ENCODE results near the gene NT5C. TPM values are rescaled to one million over a fixed set of nuclear protein-coding genes. Genes with fewer than 3 reads are reported as not detected.
A peak's percentile ranks its signal among the peaks of the same experiment; 100 is the strongest.
"Not testable (repeated sequence)": the region's sequence is repeated elsewhere in the genome, so short reads cannot be mapped to it uniquely, and the experiment has no call there.

NT5C gene
- total and polyA plus RNA-seq, 4 experiments from 2014 or later, result 22.4 to 46.6 (median 36.3) TPM

DNA sequence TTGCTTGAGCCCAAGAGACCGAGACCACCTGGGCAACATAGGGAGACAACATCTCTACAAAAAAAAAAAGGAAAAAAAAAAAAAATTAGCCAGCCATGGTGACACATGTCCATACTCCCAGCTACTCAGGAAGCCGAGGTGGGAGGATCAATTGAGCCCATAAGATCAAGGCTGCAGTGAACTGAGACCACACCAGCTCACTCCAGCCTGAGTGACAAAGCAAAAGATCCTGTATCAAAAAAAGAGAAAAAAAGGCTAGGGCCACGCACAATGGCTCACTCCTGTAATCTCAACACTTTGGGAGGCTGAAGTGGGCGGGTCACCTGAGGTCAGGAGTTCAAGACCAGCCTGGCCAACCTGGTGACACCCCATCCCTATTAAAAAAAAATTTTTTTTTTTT, 37.5 kb upstream of the NT5C start:
- Mint-ChIP-seq H3K27ac (no peak overlapping the region), H3K4me3 (peak overlapping the region in 1 of 8 donors; percentile 21), H3K27me3 (no peaks in the 10 kb centered on the region), H3K4me1 (peaks cover 5 to 19% (median 8%) of the 10 kb centered on the region in 4 donors), H3K9me3 (no peaks in the 10 kb centered on the region), H3K36me3 (peaks cover 16 to 42% of the 10 kb centered on the region in 2 donors)
- no peak overlapping the region for H3K4me3 ChIP-seq (ENCODE audit: low read length in 2 of 2)
- H3K27ac ChIP-seq (ENCODE audit: low read depth, low read length), result no peak overlapping the region
- POLR2A ChIA-PET (ENCODE audit: partially characterized antibody), result interaction anchor here (2.0 kb wide), 1 partner anchor 55 kb away, joined by 7 read pairs; no protein-coding TSS in a partner anchor
- no peaks in the 10 kb centered on the region for H3K9me3 ChIP-seq (ENCODE audit: control insufficient read depth in 1 of 2, low read length in 2 of 2)
- peaks cover 8% of the 10 kb centered on the region for H3K4me1 ChIP-seq (ENCODE audit: insufficient read depth, low read length)
- H3K27me3 ChIP-seq (ENCODE audit: insufficient read depth, low read length), result no peaks in the 10 kb centered on the region
- intact Hi-C loops (cut with micrococcal nuclease), result no loop called here
- H3K36me3 ChIP-seq (ENCODE audit: insufficient read depth, low read length), result peaks cover 21% of the 10 kb centered on the region
- DNase-seq, result no peak
- CTCF ChIA-PET (ENCODE audit: partially characterized antibody), result interaction anchor here (0.7 to 15.3 kb wide), 6 partner anchors 12 to 87 kb away, joined by 3 to 325 read pairs (median 15); partner anchors contain the start of gene ARMC7

DNA sequence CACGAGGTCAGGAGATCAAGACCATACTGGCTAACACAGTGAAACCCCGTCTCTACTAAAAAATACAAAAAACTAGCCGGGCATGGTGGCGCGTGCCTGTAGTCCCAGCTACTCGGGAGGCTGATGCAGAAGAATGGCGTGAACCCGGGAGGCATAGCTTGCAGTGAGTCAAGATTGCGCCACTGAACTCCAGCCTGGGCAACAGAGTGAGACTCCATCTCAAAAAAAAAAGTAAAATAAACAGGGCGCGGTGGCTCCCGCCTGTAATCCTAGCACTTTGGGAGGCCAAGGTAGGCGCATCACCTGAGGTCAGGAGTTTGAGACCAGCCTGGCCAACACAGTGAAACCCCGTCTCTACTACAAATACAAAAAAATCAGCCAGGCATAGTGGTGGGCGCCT, 33.1 kb upstream of the NT5C start:
- peaks cover 10% of the 10 kb centered on the region for H3K36me3 ChIP-seq (ENCODE audit: insufficient read depth, low read length)
- DNase-seq; H3K4me1 ChIP-seq (ENCODE audit: insufficient read depth, low read length); H3K27me3 ChIP-seq (ENCODE audit: insufficient read depth, low read length); H3K4me3 Mint-ChIP-seq; intact Hi-C loops (cut with micrococcal nuclease); H3K27ac Mint-ChIP-seq; H3K27me3 Mint-ChIP-seq; H3K4me1 Mint-ChIP-seq; H3K27ac ChIP-seq (ENCODE audit: low read depth, low read length); H3K9me3 Mint-ChIP-seq; H3K4me3 ChIP-seq (ENCODE audit: low read length in 2 of 2); H3K9me3 ChIP-seq (ENCODE audit: control insufficient read depth in 1 of 2, low read length in 2 of 2): not testable (repeated sequence)
- ChIA-PET CTCF (ENCODE audit: partially characterized antibody) (interaction anchor here (0.6 to 15.3 kb wide), 6 partner anchors 9 to 405 kb away, joined by 3 to 325 read pairs (median 3); partner anchors contain the start of gene ARMC7), POLR2A (ENCODE audit: partially characterized antibody) (interaction anchor here (1.0 kb wide), 1 partner anchor 10 kb away, joined by 3 read pairs; no protein-coding TSS in a partner anchor)
- H3K36me3 Mint-ChIP-seq, result peaks cover 0 to 26% of the 10 kb centered on the region in 2 donors

DNA sequence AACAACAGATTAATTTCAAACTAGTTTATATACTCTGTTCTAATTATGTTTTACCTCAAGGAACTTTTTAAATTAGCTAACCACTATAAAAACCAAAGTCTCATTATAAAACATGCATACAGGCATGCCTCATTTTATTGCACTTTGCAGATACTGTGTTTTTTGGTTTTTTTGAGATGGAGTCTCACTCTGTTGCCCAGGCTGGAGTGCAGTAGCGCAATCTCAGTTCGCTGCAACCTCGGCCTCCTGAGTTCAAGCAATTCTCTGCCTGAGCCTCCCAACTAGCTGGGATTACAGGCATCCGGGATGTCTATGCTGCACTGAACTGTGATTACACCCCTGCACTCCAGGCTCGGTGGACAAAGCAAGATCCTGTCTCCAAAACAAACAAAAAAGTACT, 31.5 kb upstream of the NT5C start:
- Mint-ChIP-seq H3K27me3 (no peaks in the 10 kb centered on the region), H3K36me3 (peaks cover 0 to 22% of the 10 kb centered on the region in 2 donors), H3K9me3 (no peaks in the 10 kb centered on the region), H3K4me3 (no peak overlapping the region), H3K27ac (no peak overlapping the region), H3K4me1 (no peaks in the 10 kb centered on the region)
- POLR2A ChIA-PET (ENCODE audit: partially characterized antibody), result interaction anchor here (1.1 to 1.4 kb wide), 3 partner anchors 9 to 49 kb away, joined by 3 to 7 read pairs (median 5); partner anchors contain the start of genes JPT1 and SUMO2
- no peak for DNase-seq
- intact Hi-C loops (cut with micrococcal nuclease), result no loop called here
- CTCF ChIA-PET (ENCODE audit: partially characterized antibody), result interaction anchor here (0.7 to 1.2 kb wide), 3 partner anchors 11 to 202 kb away, joined by 3 to 5 read pairs (median 4); no protein-coding TSS in a partner anchor
- Histone ChIP-seq H3K9me3 (ENCODE audit: control insufficient read depth in 1 of 2, low read length in 2 of 2) (no peaks in the 10 kb centered on the region), H3K27me3 (ENCODE audit: insufficient read depth, low read length) (no peaks in the 10 kb centered on the region), H3K4me3 (ENCODE audit: low read length in 2 of 2) (no peak overlapping the region), H3K4me1 (ENCODE audit: insufficient read depth, low read length) (no peaks in the 10 kb centered on the region), H3K36me3 (ENCODE audit: insufficient read depth, low read length) (peaks cover 10% of the 10 kb centered on the region), H3K27ac (ENCODE audit: low read depth, low read length) (no peak overlapping the region)

DNA sequence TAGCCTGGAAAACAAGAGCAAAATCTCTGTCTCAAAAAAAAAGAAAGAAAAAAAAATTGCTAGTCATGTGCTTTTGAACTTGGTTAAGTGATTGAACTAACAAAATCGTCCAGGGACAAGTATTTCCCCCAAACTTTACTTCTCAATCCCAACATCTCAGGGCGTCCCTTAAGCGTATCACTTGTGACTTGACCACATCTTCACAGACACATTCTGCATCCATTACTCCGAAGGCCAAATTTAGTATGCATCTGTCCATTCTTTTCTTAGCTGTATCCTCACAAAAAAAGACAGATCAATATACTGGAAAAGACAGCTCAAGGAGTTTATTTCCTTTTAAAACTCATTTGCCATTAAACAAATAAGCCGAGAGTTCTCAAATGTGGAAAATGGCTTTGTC, 28.7 kb upstream of the NT5C start:
- Histone ChIP-seq H3K4me3 (ENCODE audit: low read length in 2 of 2) (no peak overlapping the region), H3K36me3 (ENCODE audit: insufficient read depth, low read length) (no peaks in the 10 kb centered on the region), H3K27me3 (ENCODE audit: insufficient read depth, low read length) (no peaks in the 10 kb centered on the region), H3K9me3 (ENCODE audit: control insufficient read depth in 1 of 2, low read length in 2 of 2) (no peaks in the 10 kb centered on the region), H3K27ac (ENCODE audit: low read depth, low read length) (no peak overlapping the region), H3K4me1 (ENCODE audit: insufficient read depth, low read length) (peaks cover 2% of the 10 kb centered on the region)
- Mint-ChIP-seq H3K27me3 (no peaks in the 10 kb centered on the region), H3K9me3 (no peaks in the 10 kb centered on the region), H3K36me3 (peaks cover 0 to 3% of the 10 kb centered on the region in 2 donors), H3K27ac (peak overlapping the region in 1 of 7 donors; percentile 23), H3K4me1 (peaks cover under 1 to 2% (median 1%) of the 10 kb centered on the region in 4 donors), H3K4me3 (no peak overlapping the region)
- ChIA-PET POLR2A (ENCODE audit: partially characterized antibody) (interaction anchor here (1.3 kb wide), 1 partner anchor 46 kb away, joined by 3 read pairs; no protein-coding TSS in a partner anchor), CTCF (ENCODE audit: partially characterized antibody) (interaction anchor here (1.4 to 7.1 kb wide), 3 partner anchors 12 to 46 kb away, joined by 4 to 27 read pairs (median 5); no protein-coding TSS in a partner anchor)
- intact Hi-C loops (cut with micrococcal nuclease), result no loop called here
- DNase-seq, result no peak

DNA sequence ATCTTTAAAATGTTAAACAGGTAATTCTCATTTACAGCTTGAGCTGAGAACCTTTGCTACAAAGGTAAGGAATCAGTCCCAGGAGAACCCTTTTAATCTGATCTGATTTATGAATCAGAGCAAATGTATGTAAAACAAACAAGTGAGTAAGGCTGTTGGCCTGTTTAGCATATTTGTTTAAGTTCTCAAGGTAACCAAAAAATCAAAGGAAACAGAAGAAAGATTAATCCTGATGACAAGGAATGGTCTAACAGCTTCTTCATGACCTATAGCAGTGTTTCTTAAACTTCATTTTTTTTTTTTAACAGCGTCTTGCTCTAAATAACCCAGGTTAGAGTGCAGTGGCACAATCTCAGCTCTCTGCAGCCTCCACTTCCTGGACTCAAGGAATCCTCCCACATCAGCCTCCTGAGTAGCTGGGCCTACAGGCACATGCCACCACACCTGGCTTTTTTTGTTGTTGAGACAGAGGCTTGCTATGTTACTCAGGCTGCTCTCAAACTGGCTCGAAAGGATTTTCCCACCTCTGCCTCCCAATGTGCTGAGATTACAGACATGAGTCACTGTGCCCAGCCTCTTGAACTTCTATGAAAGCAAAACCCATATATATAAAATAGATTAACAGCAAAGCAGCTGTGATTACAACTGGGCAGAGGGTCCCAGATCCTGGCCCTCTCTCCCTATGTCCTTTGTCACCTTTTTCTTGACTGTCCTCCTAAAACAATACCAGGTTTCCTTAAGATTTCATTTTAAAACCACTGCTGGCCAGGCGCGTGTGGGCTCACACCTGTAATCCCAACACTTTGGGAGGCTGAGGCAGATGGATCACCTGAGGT, 27.9 kb upstream of the NT5C start:
- Histone ChIP-seq H3K9me3 (ENCODE audit: control insufficient read depth in 1 of 2, low read length in 2 of 2) (no peaks in the 10 kb centered on the region), H3K36me3 (ENCODE audit: insufficient read depth, low read length) (no peaks in the 10 kb centered on the region), H3K27ac (ENCODE audit: low read depth, low read length) (no peak overlapping the region), H3K27me3 (ENCODE audit: insufficient read depth, low read length) (no peaks in the 10 kb centered on the region), H3K4me1 (ENCODE audit: insufficient read depth, low read length) (peaks cover 7% of the 10 kb centered on the region), H3K4me3 (ENCODE audit: low read length in 2 of 2) (no peak overlapping the region)
- Mint-ChIP-seq H3K4me3 (no peak overlapping the region), H3K36me3 (peaks cover 0 to 3% of the 10 kb centered on the region in 2 donors), H3K4me1 (peaks cover 7 to 10% (median 8%) of the 10 kb centered on the region in 4 donors), H3K27me3 (no peaks in the 10 kb centered on the region), H3K27ac (peak overlapping the region in 1 of 7 donors; percentile 13), H3K9me3 (no peaks in the 10 kb centered on the region)
- intact Hi-C loops (cut with micrococcal nuclease), result no loop called here
- no peak for DNase-seq
- POLR2A ChIA-PET (ENCODE audit: partially characterized antibody), result no interaction called here
- CTCF ChIA-PET (ENCODE audit: partially characterized antibody), result interaction anchor here (0.9 to 7.1 kb wide), 4 partner anchors 11 to 45 kb away, joined by 3 to 27 read pairs (median 12); no protein-coding TSS in a partner anchor

DNA sequence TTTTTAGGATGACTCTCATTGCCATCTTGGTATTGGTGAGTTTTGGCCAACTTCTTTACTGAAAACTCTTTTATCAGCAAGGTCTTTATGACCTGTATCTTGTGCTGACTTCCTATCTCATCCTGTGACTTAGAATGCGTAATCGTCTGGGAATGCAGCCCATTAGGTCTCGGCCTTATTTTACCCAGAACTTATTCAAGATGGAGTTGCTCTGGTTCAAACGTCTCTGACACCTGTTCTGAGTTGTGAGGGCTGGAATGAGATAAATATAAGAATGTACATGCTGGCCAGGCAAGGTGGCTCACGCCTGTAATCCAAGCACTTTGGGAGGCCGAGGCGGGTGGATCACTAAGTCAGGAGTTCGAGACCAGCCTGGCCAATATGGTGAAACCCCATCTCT, 26.9 kb upstream of the NT5C start:
- POLR2A ChIA-PET (ENCODE audit: partially characterized antibody); H3K9me3 Mint-ChIP-seq; H3K4me1 ChIP-seq (ENCODE audit: insufficient read depth, low read length); H3K27me3 ChIP-seq (ENCODE audit: insufficient read depth, low read length); H3K36me3 ChIP-seq (ENCODE audit: insufficient read depth, low read length); H3K4me3 ChIP-seq (ENCODE audit: low read length in 2 of 2); H3K27ac Mint-ChIP-seq; H3K9me3 ChIP-seq (ENCODE audit: control insufficient read depth in 1 of 2, low read length in 2 of 2); DNase-seq; intact Hi-C loops (cut with micrococcal nuclease); H3K27me3 Mint-ChIP-seq; H3K4me3 Mint-ChIP-seq; H3K27ac ChIP-seq (ENCODE audit: low read depth, low read length); H3K36me3 Mint-ChIP-seq: not testable (repeated sequence)
- CTCF ChIA-PET (ENCODE audit: partially characterized antibody), result interaction anchor here (4.1 to 7.1 kb wide), 2 partner anchors 12 to 45 kb away, joined by 20 to 27 read pairs; no protein-coding TSS in a partner anchor
- H3K4me1 Mint-ChIP-seq, result peaks cover 7 to 11% (median 9%) of the 10 kb centered on the region in 4 donors

DNA sequence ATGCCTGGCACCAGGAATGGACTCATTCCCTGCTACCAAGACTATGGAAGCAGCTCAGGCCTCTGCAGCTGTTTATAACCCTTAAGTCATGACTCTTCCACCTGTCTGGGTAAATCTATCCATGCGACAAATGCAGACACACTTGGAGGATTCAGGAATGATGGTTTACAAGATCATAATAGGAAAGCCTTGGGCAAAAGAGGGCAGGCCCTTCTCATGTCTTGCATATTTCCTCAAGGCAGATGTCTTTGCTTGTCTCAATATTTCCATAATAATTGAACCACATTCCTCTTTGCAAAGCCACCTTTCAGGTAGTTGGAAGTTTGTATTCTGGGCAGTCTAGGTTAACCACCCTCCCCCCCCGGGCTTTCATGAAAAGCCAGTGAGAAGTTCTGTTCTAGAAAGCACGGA, 23.7 kb upstream of the NT5C start:
- intact Hi-C loops (cut with micrococcal nuclease), result loop anchor here (2.0 kb wide), 1 partner anchor 18 kb away; no protein-coding TSS in a partner anchor
- no peak for DNase-seq
- peaks cover 20 to 27% (median 25%) of the 10 kb centered on the region in 4 donors for H3K4me1 Mint-ChIP-seq

More for the DNA sequence above, 23.7 kb upstream of the NT5C start:
- no peaks in the 10 kb centered on the region for H3K9me3 Mint-ChIP-seq
- H3K27me3 Mint-ChIP-seq, result no peaks in the 10 kb centered on the region
- peak overlapping the region; percentile 63 for H3K27ac ChIP-seq (ENCODE audit: low read depth, low read length)
- no peaks in the 10 kb centered on the region for H3K36me3 ChIP-seq (ENCODE audit: insufficient read depth, low read length)
- H3K4me3 ChIP-seq (ENCODE audit: low read length in 2 of 2), result no peak overlapping the region
- H3K27ac Mint-ChIP-seq, result peak overlapping the region; percentile 16 to 98 (median 94)
- H3K4me1 ChIP-seq (ENCODE audit: insufficient read depth, low read length), result peaks cover 24% of the 10 kb centered on the region
- no peaks in the 10 kb centered on the region for H3K9me3 ChIP-seq (ENCODE audit: control insufficient read depth in 1 of 2, low read length in 2 of 2)
- H3K27me3 ChIP-seq (ENCODE audit: insufficient read depth, low read length), result no peaks in the 10 kb centered on the region
- CTCF ChIA-PET (ENCODE audit: partially characterized antibody), result interaction anchor here (0.9 to 7.1 kb wide), 8 partner anchors 15 to 257 kb away, joined by 3 to 27 read pairs (median 4); partner anchors contain the start of genes MIF4GD and NT5C
- H3K4me3 Mint-ChIP-seq, result peak overlapping the region in 5 of 8 donors; percentile 40 to 94 (median 90)
- POLR2A ChIA-PET (ENCODE audit: partially characterized antibody), result interaction anchor here (0.6 to 2.1 kb wide), 18 partner anchors 8 to 118 kb away, joined by 3 to 13 read pairs (median 5); partner anchors contain the start of genes ARMC7, MIF4GD, NT5C and SLC16A5
- peaks cover 0 to 7% of the 10 kb centered on the region in 2 donors for H3K36me3 Mint-ChIP-seq
